Stimulated activated CD4-positive, alpha-beta T cell treated with anti-CD3 and anti-CD28 coated beads, Interleukin-2, amount 100 ng/mL, for 48 hours (primary cell): ENCODE measurements around the gene CITED1.

Source experiments
- DNase-seq, 2 donors: peaks; one replicate each; pipeline ENCODE4 v3.0.0-alpha.2; 2020

The CITED1 gene

GRCh38 chrX:72308566-72309296, 3.0 kb upstream of the CITED1 start:
- peak in 1 of 2 donors; percentile 26 for DNase-seq

- DNase-seq, result no peak
These were observed 2.5 kb upstream of the CITED1 start for GRCh38 chrX:72308209-72308565.

- DNase-seq, result no peak
These were observed 1.9 kb upstream of the CITED1 start for GRCh38 chrX:72307646-72308051.

GRCh38 chrX:72306851-72307645, 1.3 kb upstream of the CITED1 start:
- DNase-seq, result no peak

GRCh38 chrX:72306085-72306801, 529 bp upstream of the CITED1 start:
- DNase-seq, result no peak

- no peak for DNase-seq
These were observed 837 bp downstream of the CITED1 start for GRCh38 chrX:72304877-72305276.

- DNase-seq, result no peak
These were observed 3.9 kb downstream of the CITED1 start for GRCh38 chrX:72301781-72302180.

- DNase-seq, result no peak
These were observed 5.7 kb downstream of the CITED1 start for GRCh38 chrX:72299891-72300630.

- DNase-seq, result no peak
These were observed 7.6 kb downstream of the CITED1 start for GRCh38 chrX:72297953-72298730.

GRCh38 chrX:72296991-72297390, 8.7 kb downstream of the CITED1 start:
- no peak for DNase-seq

GRCh38 chrX:72295745-72296144, 10.0 kb downstream of the CITED1 start:
- DNase-seq, result no peak

GRCh38 chrX:72294497-72294896, 11.2 kb downstream of the CITED1 start:
- no peak for DNase-seq

GRCh38 chrX:72282302-72282701, 23.4 kb downstream of the CITED1 start:
- no peak for DNase-seq

- DNase-seq, result no peak
These were observed 25.3 kb downstream of the CITED1 start for GRCh38 chrX:72280321-72280845.

GRCh38 chrX:72276478-72276953, 29.2 kb downstream of the CITED1 start:
- no peak for DNase-seq

- no peak for DNase-seq
These were observed 31.2 kb downstream of the CITED1 start for GRCh38 chrX:72274526-72274925.

- no peak for DNase-seq
These were observed 32.0 kb downstream of the CITED1 start for GRCh38 chrX:72273718-72274117.

- DNase-seq, result no peak
These were observed 32.8 kb downstream of the CITED1 start for GRCh38 chrX:72272868-72273267.

- no peak for DNase-seq
These were observed 33.9 kb downstream of the CITED1 start for GRCh38 chrX:72271812-72272211.

- DNase-seq, result no peak
These were observed 34.5 kb downstream of the CITED1 start for GRCh38 chrX:72271091-72271788.

GRCh38 chrX:72270316-72270866, 35.3 kb downstream of the CITED1 start:
- DNase-seq, result no peak
